ENCODE data around the gene TRABD2A.

TRABD2A gene

DNA sequence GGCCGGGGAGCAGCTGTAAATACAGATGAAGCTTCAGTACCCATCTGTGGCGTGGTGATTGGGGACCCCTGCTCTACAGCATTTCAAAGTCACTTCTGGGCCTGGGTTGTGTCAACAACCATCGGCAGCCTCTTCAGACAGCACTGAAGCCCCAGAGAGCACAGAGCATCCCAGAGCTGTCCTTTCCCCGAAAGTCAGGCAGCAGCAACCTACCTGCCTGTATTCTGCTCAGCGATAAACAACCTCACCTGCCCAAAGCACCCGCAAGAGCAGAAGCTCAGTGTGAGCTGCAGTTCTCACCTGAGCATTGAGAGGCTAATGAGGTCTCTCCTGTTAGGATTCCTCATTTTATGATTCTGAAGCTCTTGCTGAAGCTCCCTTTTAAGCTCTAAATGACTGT is 19.3 kb downstream of the TRABD2A start:
- TF ChIP-seq, protein P1, sequence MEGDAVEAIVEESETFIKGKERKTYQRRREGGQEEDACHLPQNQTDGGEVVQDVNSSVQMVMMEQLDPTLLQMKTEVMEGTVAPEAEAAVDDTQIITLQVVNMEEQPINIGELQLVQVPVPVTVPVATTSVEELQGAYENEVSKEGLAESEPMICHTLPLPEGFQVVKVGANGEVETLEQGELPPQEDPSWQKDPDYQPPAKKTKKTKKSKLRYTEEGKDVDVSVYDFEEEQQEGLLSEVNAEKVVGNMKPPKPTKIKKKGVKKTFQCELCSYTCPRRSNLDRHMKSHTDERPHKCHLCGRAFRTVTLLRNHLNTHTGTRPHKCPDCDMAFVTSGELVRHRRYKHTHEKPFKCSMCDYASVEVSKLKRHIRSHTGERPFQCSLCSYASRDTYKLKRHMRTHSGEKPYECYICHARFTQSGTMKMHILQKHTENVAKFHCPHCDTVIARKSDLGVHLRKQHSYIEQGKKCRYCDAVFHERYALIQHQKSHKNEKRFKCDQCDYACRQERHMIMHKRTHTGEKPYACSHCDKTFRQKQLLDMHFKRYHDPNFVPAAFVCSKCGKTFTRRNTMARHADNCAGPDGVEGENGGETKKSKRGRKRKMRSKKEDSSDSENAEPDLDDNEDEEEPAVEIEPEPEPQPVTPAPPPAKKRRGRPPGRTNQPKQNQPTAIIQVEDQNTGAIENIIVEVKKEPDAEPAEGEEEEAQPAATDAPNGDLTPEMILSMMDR (IDR thresholded peaks at IDR 0.05; ENCODE audit: insufficient read depth, low read depth, low read length, missing control alignments), result no peak
- no peak overlapping the region for H3K4me3 ChIP-seq (ENCODE audit: low read depth, low read length)
- no peak for DNase-seq (ENCODE audit: low read depth)

DNA sequence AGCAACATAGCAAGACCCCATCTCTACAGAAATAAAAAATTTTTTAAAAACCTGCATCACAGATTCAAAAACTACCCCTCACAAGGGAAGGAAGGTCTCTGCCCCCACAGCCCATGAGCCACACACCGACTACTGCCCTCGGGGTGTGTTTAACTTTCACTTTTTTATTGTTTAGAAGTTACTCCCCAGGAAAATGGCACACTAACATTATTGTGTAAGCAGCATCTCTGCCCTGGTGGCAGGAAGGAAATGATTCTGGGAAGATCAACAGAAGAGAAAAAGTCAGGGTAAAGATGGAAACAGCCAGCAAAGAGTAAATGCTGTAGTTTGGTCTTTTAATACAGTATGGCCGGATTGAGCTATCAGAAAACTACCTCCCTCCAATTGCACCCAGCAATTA is 21.9 kb downstream of the TRABD2A start:
- DNase-seq (ENCODE audit: low read depth), result no peak
- H3K4me3 ChIP-seq (ENCODE audit: low read depth, low read length), result no peak overlapping the region
- TF ChIP-seq, protein P1 (IDR thresholded peaks at IDR 0.05; ENCODE audit: insufficient read depth, low read depth, low read length, missing control alignments), result no peak

DNA sequence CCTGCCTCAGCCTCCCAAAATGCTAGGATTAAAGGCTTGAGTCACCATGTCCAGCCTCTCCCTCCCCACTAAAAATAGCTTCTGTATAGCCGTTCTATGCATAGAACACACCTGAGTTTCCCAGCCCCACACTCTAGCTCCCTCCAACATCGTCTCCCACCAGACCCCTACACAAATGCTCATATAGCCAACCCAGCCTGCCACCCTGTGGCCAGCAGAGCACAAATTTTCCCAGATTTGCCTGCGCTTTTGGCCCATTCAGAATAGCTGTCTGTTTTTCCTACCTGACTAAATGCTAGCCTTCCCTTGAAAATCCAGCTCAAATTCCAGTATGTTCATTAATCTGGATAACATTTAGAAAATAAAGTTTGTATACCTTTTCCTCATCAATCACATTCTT is 22.8 kb downstream of the TRABD2A start:
- H3K4me3 ChIP-seq (ENCODE audit: low read depth, low read length), result no peak overlapping the region
- TF ChIP-seq, protein P1 (IDR thresholded peaks at IDR 0.05; ENCODE audit: insufficient read depth, low read depth, low read length, missing control alignments), result peak; percentile 20
- no peak for DNase-seq (ENCODE audit: low read depth)

DNA sequence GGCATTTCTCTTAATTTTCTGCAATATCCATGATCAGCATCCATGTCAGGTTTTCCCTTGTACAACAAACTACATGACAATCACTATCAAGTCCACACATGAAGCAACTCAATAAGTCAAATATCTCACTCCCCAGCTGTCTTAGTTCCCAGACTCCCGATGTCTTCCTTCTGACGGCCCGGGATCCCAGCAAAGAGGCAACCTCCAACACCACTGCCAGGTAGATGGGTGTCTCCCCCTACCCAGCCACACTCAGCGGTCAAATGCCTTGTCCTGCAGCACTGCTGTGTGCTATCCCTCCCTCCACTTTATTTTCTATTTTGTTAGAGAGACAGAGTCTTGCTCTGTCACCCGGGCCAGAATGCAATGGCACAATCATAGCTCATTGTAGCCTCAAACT is 23.3 kb downstream of the TRABD2A start:
- DNase-seq (ENCODE audit: low read depth), result no peak
- TF ChIP-seq, protein P1 (IDR thresholded peaks at IDR 0.05; ENCODE audit: insufficient read depth, low read depth, low read length, missing control alignments), result no peak
- H3K4me3 ChIP-seq (ENCODE audit: low read depth, low read length), result no peak overlapping the region

DNA sequence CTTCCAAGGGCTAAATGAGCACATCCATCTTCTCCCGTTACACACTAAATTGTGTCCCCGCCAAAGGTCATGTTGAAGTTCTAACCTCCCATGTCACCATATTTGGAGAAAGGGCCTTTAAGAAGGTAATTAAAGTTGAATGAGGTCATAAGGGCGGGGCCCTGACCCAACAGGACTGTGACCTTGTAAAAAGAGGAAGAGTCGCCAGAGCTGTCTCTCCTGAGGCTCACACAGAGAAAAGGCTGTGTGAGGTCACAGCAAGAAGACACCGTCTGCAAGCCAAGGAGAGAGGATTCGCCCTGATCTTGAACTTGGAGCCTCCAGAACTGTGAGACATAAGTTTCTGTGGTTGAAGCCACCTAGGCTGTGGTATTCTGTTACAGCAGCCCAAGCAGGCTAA is 24.1 kb downstream of the TRABD2A start:
- peak; percentile 52 for DNase-seq (ENCODE audit: low read depth)
- H3K4me3 ChIP-seq (ENCODE audit: low read depth, low read length), result no peak overlapping the region
- TF ChIP-seq, protein P1 (IDR thresholded peaks at IDR 0.05; ENCODE audit: insufficient read depth, low read depth, low read length, missing control alignments), result no peak

DNA sequence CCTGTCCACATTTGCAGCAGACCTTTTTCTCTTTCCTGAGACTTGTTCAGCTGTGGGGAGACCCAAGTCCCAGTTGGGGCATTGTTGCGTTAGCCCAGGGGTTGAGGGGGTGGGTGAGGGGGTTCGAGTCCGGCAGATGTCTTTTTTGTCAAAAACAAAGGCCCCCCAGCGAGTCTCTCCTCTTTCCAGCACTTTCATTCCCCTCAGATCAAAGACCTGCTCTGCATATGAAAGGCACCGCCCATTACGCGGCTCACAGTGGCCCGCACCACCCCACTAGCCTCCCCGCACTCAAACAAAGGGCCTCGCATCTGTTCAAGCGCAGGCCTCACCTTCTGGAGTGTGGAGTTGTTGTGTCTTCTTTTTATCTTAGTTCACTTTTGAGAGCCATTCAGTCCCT is 25.2 kb downstream of the TRABD2A start:
- no peak overlapping the region for H3K4me3 ChIP-seq (ENCODE audit: low read depth, low read length)
- DNase-seq (ENCODE audit: low read depth), result no peak
- TF ChIP-seq, protein P1 (IDR thresholded peaks at IDR 0.05; ENCODE audit: insufficient read depth, low read depth, low read length, missing control alignments), result no peak

DNA sequence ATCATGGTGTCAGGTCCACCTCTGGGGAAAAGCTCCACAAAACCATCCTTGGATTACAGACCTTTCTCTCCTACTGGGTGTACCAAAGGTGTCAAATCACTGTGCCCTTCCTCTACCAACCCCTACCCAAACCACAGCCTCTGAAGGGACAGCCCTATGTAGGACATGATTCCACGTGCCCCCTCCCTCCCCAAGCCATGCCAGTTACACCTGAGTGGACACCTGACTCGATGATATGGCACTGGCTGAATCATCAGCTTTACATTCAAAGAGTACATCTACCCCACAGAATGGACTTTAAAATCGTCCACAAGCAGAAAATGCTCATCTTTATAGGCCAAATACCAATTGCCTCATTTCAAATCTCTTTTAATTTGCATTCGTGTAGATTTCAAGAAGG is 26.0 kb downstream of the TRABD2A start:
- no peak for DNase-seq (ENCODE audit: low read depth)
- no peak overlapping the region for H3K4me3 ChIP-seq (ENCODE audit: low read depth, low read length)
- TF ChIP-seq, protein P1 (IDR thresholded peaks at IDR 0.05; ENCODE audit: insufficient read depth, low read depth, low read length, missing control alignments), result no peak
